HG02571 (cell line): ENCODE measurements around the gene C20orf144.
A peak's percentile ranks its signal among the peaks of the same experiment; 100 is the strongest.

Experiments
- ATAC-seq: cut with Tn5 transposase; IDR thresholded peaks from one replicate; pipeline ENCODE4 v1.9.1; 2021; ENCODE audit warnings: mild to moderate bottlenecking, moderate library complexity; ENCODE audit not compliant: unreplicated experiment

The C20orf144 gene

DNA sequence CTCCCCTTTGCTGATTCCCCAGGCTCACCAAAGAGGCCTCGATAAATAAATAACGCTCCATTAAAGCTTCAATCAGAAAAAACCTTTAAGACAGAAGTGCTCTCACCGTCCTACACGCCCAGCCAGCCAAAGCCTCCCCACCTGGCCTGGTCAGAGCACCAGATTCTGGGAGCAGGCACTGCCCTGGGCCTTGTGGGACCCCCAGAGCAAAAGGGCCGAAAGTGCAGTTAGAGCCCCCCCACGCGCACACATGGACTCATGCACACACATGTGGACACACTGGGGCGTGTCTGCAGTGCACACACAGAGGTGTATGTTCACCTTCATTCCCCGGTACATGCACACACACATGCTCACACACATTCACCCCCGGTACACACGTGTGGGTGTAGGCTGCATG, 14.0 kb downstream of the C20orf144 start:
- ATAC-seq: no peak

GRCh38 chr20:33676652-33677645, 14.8 kb downstream of the C20orf144 start:
- ATAC-seq: no peak

GRCh38 chr20:33677991-33678702, 16.0 kb downstream of the C20orf144 start:
- ATAC-seq: no peak

- peak; percentile 51 for ATAC-seq
Observed at GRCh38 chr20:33679758-33680485, 17.8 kb downstream of the C20orf144 start.

GRCh38 chr20:33680686-33681085, 18.6 kb downstream of the C20orf144 start:
- ATAC-seq: no peak

- no peak for ATAC-seq
Observed at GRCh38 chr20:33681288-33681687, 19.2 kb downstream of the C20orf144 start.

DNA sequence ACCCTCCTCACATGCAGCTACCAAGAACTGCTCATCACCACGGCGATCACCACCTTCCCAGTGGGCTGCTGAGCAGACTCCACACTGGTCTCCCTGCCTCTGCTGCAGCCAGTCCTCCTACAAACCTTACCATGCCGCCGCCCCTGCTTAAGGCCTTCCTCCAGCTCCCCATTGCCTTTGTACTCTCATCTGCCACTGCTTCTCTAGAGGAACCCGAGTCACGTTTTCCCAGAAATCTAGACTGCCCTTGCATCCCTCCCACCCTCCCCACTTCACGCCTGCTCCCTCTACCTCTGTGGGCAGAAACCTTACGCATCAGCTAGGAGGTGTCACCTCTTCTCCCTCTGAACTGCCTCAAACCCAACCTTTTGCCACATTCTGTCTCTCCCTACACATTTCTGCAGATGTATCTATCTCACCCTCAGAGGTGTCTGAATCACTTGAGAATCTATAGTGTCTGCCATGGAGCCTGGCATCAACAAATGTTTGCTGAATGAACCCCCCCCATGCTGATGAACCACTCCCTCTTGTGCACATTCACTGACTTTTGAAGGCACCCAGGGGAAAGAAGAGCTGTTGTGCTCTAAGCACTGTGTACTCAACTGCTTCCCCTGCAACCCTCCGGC, 19.7 kb downstream of the C20orf144 start:
- no peak for ATAC-seq

GRCh38 chr20:33684533-33685327, 22.6 kb downstream of the C20orf144 start:
- ATAC-seq: no peak

DNA sequence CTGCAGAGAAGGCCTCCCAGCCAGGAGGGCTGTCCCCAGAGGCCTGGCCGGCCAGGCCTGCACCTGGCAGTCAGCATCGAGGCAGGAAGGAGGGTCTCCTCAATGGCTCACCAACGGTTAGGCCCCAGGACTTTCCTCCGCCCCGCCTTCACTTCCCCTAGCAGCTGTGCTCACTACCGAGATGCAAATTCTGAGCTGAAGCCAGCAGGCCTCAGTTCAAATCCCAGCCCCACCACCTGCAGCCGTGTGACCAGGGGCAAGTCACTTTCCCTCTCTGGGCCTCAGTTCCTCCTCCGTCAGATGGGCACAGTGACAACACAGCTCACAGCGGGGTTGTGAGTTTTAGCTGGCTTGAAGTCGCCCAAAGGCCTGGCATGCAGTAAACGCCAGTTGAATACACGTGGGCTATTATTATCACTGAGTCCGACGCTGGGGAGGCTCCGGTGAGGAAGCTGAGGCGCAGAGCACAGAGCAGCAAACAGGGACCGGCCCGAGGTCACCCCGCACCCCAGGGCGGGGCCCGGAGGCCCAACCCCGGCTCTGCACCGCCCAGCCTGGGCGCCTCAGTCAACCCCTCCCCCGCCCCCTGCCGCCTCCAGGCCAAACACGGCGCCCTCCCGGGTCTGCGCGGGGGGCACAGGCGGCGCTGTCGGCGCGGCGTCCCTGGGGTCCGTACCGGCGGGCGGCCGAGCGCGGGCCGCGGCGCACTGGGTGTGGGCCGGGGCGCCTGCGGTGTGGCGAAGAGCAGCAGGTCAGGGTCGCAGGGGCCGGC, 23.4 kb downstream of the C20orf144 start:
- ATAC-seq: peak; percentile 30

DNA sequence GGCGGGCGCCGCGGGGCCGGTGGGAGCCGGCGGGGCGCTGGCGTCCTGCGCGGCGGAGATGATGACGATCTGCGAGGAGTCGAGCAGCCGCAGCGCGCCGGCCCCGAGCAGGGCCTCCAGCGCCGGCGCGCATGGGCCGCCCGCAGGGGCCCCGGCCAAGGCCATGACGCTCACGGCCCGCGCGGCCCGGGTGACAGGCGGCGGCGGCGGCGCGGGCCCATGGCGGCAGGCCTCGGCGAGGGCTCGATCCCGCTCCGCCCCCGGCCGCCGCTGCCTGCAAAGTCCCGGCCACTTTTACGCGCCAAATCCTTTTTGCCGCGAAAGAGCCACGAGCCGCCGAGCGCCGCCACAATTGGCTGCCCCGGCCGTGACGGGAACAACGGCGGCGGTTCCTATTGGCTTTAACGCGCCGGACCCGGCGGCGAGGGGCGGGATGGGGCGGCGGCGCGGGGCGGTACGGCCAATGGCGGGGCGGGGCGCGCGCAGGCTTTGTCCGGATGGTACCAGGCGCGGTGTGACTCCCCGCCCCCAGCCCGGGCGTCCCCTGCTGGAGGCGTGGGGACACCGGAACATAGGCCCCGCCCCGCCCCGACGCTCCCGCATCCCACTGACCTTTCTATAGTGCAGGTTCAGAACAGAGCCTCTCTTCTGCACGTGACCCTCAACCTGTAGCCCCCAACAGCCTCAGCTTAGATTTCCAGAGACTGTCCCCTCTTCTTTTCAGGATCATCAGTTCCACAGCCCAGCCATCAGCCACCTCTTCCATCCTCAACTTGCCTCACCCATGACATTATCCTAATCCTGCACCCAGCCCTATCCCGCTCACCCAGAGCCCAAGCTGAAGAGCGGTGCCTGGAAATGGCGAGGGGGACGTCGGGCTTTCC, 24.2 kb downstream of the C20orf144 start, which contains the start of gene E2F1:
Gene E2F1, minus strand, starts transcription at position 286 of the 884 bp plus-strand sequence. Its CDS starts 121 bp downstream, at position 165.
- ATAC-seq: peak; percentile 81

DNA sequence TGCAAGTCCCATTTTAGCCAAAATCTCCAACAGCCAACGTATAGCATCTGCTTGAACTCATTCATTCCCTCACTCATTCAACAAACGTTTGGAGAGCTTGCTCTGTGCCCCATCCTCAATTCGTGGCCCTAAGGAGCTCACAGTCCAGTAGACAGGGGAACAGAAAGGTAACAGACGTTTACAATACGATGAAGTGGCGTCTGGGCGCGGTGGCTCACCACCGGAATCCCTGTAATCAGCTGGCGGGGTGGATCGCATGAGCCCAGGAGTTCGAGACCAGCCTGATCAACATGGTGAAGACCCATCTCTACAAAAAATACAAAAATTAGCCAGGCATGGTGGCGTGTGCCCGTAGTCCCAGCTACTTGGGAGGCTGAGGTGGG, 24.8 kb downstream of the C20orf144 start:
- no peak for ATAC-seq

DNA sequence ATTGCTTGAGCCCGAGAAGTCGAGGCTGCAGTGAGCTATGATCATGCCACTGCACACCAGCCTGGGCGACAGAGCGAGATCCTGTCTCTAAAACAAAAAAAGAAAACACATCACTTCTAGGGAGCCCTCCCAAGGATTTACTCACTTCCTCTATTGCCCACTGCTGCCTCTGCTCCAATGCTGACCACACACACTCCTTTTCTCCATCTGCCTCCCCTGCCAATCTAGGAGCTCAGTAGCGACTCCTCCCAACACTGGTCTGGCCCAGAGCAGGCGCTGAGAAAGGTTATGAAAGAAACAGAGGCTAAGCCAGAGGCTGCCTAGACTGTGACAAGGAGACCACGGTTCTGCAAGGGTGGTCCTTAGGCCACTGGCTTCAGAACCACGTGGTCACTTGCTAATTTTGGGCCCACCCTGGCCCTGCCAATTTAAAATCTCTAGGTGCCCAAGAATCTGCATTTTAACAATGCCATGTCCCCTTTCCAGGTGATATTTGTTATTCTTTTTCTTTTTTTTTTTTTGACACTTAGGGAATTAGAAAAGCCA, 25.3 kb downstream of the C20orf144 start:
- ATAC-seq: no peak

DNA sequence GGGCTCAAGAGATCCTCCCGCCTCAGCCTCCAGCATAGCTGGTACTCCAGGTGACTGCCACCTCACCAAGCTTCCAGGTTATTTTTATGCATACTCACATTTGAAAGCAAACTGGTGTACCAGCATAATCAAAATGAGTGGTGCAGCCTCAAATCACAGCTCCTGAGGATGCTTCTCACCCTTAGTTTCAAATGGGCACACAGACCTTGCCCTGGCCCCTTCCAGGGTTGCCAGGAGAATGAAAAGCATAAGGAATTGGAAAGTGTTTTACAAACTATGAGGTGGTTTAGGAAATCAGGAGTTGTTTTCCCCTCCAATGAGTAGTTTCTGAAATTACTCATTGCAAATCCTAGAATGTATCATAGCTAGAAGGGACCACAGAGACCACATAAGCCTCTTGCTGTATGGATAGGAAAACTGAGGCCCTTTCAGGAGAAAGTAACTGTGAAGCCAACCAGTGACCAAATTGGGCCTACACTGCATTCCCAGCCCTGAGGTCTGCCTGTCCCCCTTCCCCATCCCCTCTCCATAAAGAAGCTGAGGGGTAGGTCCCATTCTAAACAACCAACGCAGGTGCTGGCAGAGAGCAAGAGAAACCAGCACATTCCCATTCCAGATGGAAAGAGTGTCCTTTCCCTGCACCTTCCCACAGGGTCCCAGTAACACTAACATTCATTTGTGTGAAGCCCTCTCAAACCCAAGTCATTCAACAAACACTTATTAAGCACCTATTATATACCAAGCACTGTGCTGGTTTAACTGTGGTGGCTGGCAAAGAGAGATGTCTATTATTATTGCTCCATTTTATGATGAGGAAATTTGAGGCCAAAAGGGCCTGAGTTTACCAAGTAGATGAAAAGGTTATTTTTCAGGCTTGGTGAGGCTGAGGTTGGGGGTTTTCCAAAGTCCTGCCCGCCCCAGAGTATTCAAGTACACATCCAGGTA, 26.1 kb downstream of the C20orf144 start:
- no peak for ATAC-seq

DNA sequence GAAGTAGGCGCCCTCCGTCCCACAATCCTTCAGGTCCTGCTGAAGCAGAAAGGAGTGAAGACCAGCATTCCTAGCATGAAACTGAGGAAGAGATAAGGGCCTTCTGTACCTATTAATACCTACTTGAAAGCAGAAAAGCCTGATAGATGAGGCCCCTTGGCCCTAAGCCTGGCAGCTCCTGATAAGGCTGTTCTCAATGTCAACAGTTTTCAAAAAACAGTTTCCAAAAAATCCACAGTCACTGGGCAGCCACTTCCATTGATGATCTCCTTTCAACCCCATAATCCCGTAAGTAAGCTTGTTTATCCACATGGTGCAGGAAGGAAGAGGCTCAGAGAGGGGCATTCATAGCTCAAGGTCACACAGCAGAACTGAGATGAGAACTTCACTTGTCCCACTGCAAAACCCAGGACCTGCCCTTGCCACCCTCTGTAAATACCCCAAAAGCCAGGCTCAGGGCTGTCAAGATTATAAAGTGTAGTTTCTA, 26.9 kb downstream of the C20orf144 start:
- ATAC-seq: no peak

- ATAC-seq: no peak
Observed at GRCh38 chr20:33689493-33689892, 27.4 kb downstream of the C20orf144 start.

- ATAC-seq: no peak
Observed at GRCh38 chr20:33689973-33690372, 27.8 kb downstream of the C20orf144 start.

- no peak for ATAC-seq
Observed at GRCh38 chr20:33693289-33693688, 31.2 kb downstream of the C20orf144 start.
